Thymus (tissue), 11 donors: ENCODE data around the gene MRNIP. TPM values are rescaled to one million over a fixed set of nuclear protein-coding genes. Genes with fewer than 3 reads are reported as not detected.

Experiments
- DNase-seq, 9 donors: peaks; one replicate each; pipeline ENCODE4 v3.0.0-alpha.2; 2013; ENCODE audit warnings: low spot score in 9 of 9, low read depth in 6 of 9, missing footprints in 1 of 9
- H3K27ac ChIP-seq, 2 donors: one replicate each; pipeline ENCODE4 v1.5.1; 2013; ENCODE audit warnings: control low read depth in 1 of 2, low read depth in 1 of 2, low read length in 1 of 2, mild to moderate bottlenecking in 1 of 2, moderate library complexity in 1 of 2
- H3K27me3 ChIP-seq, 2 donors: one replicate each; pipeline ENCODE4 v1.5.1; 2013; ENCODE audit warnings: low read length in 1 of 2; ENCODE audit not compliant: control insufficient read depth in 2 of 2, insufficient read depth in 1 of 2
- H3K36me3 ChIP-seq, 2 donors: one replicate each; pipeline ENCODE4 v1.5.1; 2013; ENCODE audit warnings: low read length in 1 of 2, mild to moderate bottlenecking in 1 of 2, moderate library complexity in 1 of 2; ENCODE audit not compliant: control insufficient read depth in 2 of 2, insufficient read depth in 2 of 2
- H3K4me1 ChIP-seq, 2 donors: one replicate each; pipeline ENCODE4 v1.5.1; 2013; ENCODE audit warnings: low read length in 2 of 2; ENCODE audit not compliant: control insufficient read depth in 2 of 2, insufficient read depth in 2 of 2
- H3K4me3 ChIP-seq, 2 donors: one replicate each; pipeline ENCODE4 v1.5.1; 2013; ENCODE audit warnings: low read length in 2 of 2, control low read depth in 1 of 2, mild to moderate bottlenecking in 1 of 2
- H3K9me3 ChIP-seq, 2 donors: one replicate each; pipeline ENCODE4 v1.5.1; 2013; ENCODE audit warnings: low read length in 1 of 2, mild to moderate bottlenecking in 1 of 2; ENCODE audit not compliant: control insufficient read depth in 2 of 2, insufficient read depth in 1 of 2
- WGBS: extraction: QIAGEN DNeasy Blood & Tissue Kit; methylation state at CpG from one replicate; pipeline ENCODE4 v1.1.7; 2013; 5-methylcytosine and 5-hydroxymethylcytosine counted together
- polyA plus RNA-seq: library from polyadenylated mRNA; stranded (reverse); fragments of 200-250 nt; gene quantifications from one replicate; pipeline ENCODE4 v1.2.3, GENCODE V29; 2013
- total RNA-seq: library from RNA; stranded (reverse); fragments of 120-200 nt; gene quantifications from one replicate; pipeline ENCODE4 v1.2.4, GENCODE V29; 2013
- donor health status: healthy.

MRNIP gene
- total and polyA plus RNA-seq, 2 donors: 10.2 to 43.9 TPM

- H3K27me3 ChIP-seq: no peaks in the 10 kb centered on the region
- whole genome bisulfite sequencing: 92% methylated on average over 25 of the region's 25 CpGs
- peaks cover 6 to 23% of the 10 kb centered on the region in 2 donors for H3K9me3 ChIP-seq
- H3K4me3 ChIP-seq: no peak overlapping the region
- H3K36me3 ChIP-seq: peaks cover 36 to 51% of the 10 kb centered on the region in 2 donors
- no peak overlapping the region for H3K27ac ChIP-seq
- no peaks in the 10 kb centered on the region for H3K4me1 ChIP-seq
- DNase-seq: no peak
Measured at GRCh38 chr5:179880848-179881590, 22.4 kb upstream of the MRNIP start.

DNA sequence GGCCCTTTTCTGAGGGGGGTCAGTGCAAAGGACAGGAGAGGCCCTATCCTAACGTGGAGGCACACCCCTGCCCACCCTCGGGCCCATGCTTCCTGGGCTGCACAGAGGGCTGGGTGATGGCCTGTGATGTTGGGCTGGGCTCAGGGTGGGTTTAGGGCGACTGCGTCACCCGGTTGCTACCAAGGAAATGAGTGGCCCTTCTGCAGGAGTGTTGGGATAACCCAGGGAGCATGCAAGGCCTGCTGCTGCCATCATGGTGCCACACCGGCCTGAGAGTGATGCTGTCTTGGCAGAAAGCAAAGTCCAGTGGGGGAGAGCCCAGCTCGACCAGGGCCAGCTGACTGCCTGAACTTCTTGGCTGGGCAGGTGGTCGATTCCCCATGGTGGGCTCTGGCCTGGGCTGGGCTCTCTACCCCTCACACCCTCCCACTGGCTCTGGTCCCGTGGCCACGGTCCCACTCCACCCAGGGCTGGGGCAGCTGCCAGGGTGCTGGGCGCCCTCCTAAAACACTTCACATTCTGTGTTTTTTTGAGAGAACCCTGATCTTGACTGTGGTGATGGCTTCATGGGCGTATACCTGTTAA, 21.5 kb upstream of the MRNIP start:
- Histone ChIP-seq H3K27me3 (no peaks in the 10 kb centered on the region), H3K27ac (no peak overlapping the region), H3K36me3 (peaks cover 37 to 51% of the 10 kb centered on the region in 2 donors), H3K4me1 (no peaks in the 10 kb centered on the region), H3K4me3 (no peak overlapping the region), H3K9me3 (peaks cover 6 to 20% of the 10 kb centered on the region in 2 donors)
- DNase-seq: no peak
- WGBS: 94% methylated on average over 12 of the region's 12 CpGs

DNA sequence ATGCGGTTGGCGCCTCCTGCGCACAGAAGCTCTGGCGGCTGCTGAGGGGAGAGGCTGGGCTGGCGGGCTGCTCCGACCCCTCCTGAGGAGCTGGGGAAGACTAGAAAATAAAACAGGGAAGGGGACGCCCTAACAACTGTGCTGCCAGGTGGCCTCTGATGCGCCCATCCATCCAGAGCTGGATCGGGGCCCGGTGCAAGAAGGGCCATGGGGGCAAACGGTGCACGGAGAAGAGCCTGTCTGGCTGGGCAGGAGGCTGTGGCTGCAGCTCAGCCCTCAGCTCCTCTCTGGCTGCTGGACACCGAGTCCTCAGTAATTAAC, 21.0 kb upstream of the MRNIP start:
- Histone ChIP-seq H3K4me1 (no peaks in the 10 kb centered on the region), H3K36me3 (peaks cover 37 to 52% of the 10 kb centered on the region in 2 donors), H3K4me3 (no peak overlapping the region), H3K9me3 (peaks cover 6 to 20% of the 10 kb centered on the region in 2 donors), H3K27me3 (no peaks in the 10 kb centered on the region), H3K27ac (no peak overlapping the region)
- DNase-seq: no peak
- WGBS: 98% methylated on average over 13 of the region's 13 CpGs

GRCh38 chr5:179879003-179879689, 20.5 kb upstream of the MRNIP start:
- H3K27ac ChIP-seq: no peak overlapping the region
- no peaks in the 10 kb centered on the region for H3K4me1 ChIP-seq
- no peak for DNase-seq
- H3K4me3 ChIP-seq: no peak overlapping the region
- H3K36me3 ChIP-seq: peaks cover 37 to 52% of the 10 kb centered on the region in 2 donors
- H3K27me3 ChIP-seq: no peaks in the 10 kb centered on the region
- peaks cover 5 to 18% of the 10 kb centered on the region in 2 donors for H3K9me3 ChIP-seq
- 98% methylated on average over 31 of the region's 31 CpGs for WGBS

DNA sequence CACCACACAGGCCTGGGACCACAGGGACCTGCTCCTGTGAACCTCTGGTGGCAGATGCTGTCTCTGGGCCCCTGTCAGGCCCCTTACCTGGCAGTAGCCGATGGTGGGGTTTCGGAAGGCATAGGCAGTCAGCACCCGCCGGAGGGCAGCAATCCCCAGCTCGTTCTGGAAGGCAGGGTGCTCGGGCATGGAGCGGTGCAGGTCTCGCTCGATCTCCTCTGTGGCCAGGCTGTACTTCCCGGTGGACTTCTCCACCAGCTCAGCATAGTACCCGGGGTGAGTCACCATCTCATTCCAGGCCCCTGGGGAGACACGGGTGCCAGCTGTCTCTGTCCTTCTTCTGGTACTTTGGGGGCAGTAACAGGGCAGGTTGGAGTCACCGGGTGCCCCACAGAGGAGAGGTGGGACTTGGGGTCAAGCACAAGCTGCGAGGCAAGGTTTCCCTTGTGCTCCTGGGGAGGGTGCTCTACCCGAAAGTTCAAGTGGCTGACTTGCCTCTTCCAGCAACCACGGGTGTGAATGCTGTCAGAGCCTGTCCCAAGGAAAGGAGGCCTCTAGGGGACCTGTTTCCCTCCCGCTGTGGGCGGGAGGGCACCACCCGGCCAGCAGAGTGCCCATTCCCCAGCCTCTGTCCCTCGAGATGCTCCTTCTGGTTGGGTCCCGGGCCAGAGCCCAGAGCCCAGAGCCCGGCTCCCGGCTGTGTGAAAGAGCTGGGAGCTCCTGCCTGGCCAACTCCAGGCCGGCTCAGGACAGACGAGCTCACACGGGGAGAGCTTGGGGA, 19.8 kb upstream of the MRNIP start:
- H3K36me3 ChIP-seq: peaks cover 33 to 53% of the 10 kb centered on the region in 2 donors
- peaks cover 3 to 11% of the 10 kb centered on the region in 2 donors for H3K9me3 ChIP-seq
- H3K27ac ChIP-seq: no peak overlapping the region
- WGBS: 95% methylated on average over 26 of the region's 26 CpGs
- H3K4me1 ChIP-seq: no peaks in the 10 kb centered on the region
- DNase-seq: no peak
- H3K27me3 ChIP-seq: no peaks in the 10 kb centered on the region
- no peak overlapping the region for H3K4me3 ChIP-seq

- 95% methylated on average over 3 of the region's 3 CpGs for WGBS
- Histone ChIP-seq H3K36me3 (peaks cover 44 to 68% of the 10 kb centered on the region in 2 donors), H3K4me1 (no peaks in the 10 kb centered on the region), H3K9me3 (no peaks in the 10 kb centered on the region), H3K27ac (no peak overlapping the region), H3K4me3 (no peak overlapping the region), H3K27me3 (no peaks in the 10 kb centered on the region)
- DNase-seq: no peak
Measured at GRCh38 chr5:179876610-179876952, 18.0 kb upstream of the MRNIP start.

DNA sequence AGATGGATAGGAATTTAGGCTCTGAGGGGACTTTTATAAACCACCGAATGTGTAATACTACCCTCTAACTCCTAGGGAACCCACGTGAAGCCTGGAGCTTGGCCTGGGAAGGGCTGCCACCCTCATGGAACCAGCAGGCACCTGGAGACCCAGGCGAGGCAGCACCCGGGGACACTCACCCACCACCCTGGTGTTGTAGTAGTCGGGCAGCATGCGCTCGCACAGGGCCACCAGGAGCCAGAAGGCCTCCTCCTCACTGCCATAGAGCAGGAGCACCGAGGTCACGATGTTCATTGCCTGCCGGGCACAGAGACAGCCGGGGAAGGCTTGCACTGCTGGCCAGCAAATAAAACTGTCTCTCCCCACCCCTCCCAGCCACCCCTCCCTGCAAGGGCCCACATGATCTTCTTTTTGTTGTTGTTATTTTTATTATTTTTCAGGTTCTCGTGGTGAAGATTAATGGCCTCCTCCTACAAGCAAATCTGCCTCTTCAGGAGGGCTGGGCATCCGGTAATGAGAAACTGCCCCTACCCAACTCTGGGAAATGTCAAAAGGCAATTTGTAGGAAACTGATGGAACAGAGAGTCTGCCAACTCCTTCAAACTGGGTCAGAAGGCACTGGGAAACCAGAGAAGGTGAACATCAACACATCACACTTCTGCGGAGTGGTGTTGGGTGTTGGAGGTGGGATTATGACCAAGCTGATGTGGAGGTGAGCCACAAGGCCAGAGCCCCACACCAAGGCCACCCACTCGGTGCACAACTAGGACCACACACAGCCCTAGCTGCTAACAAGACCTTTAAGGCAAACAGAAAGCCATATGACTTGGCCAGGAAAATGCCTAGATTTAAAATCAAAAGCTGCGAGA, 17.4 kb upstream of the MRNIP start:
- 97% methylated on average over 16 of the region's 16 CpGs for WGBS
- Histone ChIP-seq H3K36me3 (peaks cover 44 to 68% of the 10 kb centered on the region in 2 donors), H3K27ac (no peak overlapping the region), H3K9me3 (no peaks in the 10 kb centered on the region), H3K27me3 (no peaks in the 10 kb centered on the region), H3K4me3 (no peak overlapping the region), H3K4me1 (no peaks in the 10 kb centered on the region)
- no peak for DNase-seq

GRCh38 chr5:179874536-179875292, 16.1 kb upstream of the MRNIP start:
- Histone ChIP-seq H3K9me3 (no peaks in the 10 kb centered on the region), H3K27me3 (no peaks in the 10 kb centered on the region), H3K4me1 (no peaks in the 10 kb centered on the region), H3K27ac (no peak overlapping the region), H3K36me3 (peaks cover 47 to 72% of the 10 kb centered on the region in 2 donors), H3K4me3 (no peak overlapping the region)
- WGBS: 99% methylated on average over 28 of the region's 28 CpGs
- DNase-seq: no peak
